GM21381 (cell line): Measurements from ENCODE around the gene FAAP100.

Source experiments
- ATAC-seq: cut with Tn5 transposase; IDR thresholded peaks from one replicate; pipeline ENCODE4 v1.9.1; 2021; ENCODE audit warnings: mild to moderate bottlenecking, moderate library complexity; ENCODE audit not compliant: unreplicated experiment

The FAAP100 gene

DNA sequence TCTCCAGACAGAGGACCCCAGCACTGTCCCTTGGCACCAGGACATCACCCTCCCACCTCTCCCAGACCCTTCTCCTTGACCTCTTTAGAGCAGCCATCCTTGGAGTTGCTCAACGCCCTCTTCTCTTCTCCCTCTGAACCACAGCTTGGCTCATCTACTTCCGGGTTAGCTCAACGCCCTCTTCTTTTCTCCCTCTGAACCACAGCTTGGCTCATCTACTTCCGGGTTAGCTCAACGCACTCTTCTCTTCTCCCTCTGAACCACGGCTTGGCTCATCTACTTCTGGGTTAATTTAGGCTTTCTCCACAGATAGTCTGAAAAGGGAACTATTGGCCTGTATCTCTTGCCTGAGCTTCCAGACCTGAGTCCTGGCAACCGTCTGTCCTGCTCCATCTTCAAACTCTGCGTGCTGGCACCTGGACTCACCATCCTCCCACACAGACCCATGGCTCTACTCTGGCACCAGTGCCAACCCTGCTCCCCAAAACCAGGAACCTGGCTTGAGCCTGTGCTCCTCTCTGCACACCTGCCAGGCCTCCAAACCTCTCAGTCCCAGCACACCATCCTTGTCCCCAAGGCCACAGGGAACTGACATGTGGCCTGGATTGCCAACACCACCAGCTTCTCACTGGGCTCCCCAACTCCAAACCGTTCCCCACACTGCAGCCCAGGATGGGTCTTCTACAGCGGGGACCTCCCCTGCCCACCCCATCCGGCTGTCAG lies 25.3 kb upstream of the FAAP100 start:
- ATAC-seq = no peak

DNA sequence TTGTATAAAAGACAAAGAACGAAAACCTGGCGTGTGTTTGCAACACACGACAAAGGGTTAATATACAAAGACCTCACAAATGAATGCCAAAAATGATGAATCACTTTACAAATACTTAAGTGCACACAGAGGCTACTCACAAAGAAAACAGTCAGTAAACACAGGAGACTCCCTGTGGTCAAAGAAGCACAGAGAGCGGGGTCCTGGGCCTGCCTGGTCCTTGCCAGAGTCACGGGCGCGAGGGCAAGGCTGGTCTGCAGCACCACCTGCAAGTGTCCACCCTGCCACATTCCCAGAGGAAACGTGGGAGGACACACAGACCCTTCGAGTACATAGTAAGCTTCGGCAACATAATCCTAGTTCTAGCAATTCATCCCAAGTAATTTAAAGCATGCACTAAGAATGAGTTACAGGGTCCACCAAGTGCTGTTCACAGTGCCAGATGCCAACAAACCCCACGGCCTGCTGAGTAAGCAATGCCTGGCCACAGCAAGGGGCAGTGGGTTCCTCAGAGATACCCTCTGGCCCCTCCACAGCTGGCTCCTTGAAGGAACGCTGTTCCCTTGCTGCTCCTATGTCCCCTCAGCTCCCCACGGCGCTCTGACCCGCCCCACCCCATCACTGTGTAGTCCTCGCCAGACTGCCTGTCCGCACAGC lies 24.6 kb upstream of the FAAP100 start:
- ATAC-seq = no peak

GRCh38 chr17:81575836-81576235 lies 23.7 kb upstream of the FAAP100 start:
- no peak for ATAC-seq

DNA sequence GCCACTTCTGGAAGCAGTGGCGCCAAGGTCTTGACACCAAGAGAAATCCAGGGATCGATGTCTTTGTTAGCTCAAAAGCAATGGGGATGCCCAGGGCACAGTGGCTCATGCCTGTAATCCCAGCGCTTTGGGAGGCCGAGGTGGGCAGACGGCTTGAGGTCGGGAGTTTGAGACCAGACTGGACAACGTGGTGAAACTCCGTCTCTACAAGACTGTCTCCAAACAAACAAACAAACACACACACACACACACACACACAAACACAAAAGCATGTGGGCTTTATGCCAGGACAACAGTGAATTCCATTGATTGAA lies 22.4 kb upstream of the FAAP100 start:
- ATAC-seq = no peak

DNA sequence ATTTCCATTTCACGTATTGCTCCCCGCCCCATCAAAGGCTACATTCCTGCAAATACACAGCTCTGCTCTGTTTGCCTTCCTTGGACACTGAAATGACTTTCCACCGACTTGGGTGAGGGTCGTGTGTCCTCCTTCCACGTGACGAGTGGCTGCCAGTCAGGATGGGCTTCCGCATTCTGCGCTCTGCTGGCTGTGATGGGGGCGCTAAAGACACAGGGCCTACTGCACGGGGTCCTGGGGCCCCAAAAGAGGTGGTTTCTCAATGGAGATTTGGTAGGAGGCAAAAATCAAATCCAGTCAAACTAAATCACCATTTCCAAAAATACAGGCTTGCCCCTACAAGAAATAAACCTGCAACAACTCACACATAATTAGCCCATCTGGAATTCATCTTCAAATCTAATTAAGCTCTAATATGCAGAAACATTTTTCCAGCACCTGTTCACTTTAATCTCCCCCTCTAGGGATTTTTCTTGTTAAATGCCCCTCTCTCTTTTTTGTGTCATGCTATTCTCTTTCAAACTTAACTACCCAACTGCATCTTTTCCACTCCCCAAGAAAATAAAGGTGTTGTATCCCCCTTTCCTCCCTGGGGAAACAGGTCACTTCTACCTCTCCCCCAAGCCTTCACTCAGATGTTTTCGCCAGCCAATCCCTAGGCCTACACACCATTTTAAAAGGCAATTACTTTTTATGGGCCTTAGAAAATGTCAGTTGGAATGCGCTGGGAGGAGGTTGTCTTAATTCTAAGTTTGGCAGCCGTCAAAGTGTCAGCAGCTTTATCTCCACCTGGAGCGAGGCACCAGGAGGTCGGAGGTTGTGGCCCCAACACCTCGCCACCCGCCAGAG lies 21.9 kb upstream of the FAAP100 start:
- ATAC-seq = no peak

DNA sequence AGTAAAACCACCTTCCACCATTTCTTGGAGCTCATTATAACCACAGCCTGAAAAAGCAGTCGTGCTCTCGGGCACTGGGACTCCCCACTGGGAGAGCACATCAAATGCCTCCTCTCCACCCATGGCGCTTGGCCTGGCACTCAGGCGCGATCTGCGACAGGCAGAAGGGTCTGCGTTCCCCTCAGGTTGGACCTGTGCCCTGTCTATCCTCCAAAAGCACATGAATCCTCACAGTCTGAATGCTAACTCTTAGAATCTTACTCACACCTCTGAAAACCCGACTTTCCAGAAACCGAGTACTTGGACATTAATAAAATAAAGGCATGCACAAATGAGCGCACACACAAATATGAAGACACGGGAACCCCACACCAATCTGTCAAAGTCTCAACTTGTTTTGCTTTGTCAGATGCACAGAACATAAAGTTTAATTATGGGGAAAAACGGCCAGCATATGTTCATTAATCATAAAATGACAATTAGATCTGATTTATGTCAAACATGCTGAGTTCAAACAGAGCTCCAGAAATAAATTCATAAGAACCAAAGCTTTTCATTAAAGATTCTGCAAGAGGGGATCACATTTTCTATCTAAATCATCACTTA lies 20.5 kb upstream of the FAAP100 start:
- ATAC-seq = no peak

- ATAC-seq = no peak
Observed at GRCh38 chr17:81570964-81571363, 18.8 kb upstream of the FAAP100 start.

DNA sequence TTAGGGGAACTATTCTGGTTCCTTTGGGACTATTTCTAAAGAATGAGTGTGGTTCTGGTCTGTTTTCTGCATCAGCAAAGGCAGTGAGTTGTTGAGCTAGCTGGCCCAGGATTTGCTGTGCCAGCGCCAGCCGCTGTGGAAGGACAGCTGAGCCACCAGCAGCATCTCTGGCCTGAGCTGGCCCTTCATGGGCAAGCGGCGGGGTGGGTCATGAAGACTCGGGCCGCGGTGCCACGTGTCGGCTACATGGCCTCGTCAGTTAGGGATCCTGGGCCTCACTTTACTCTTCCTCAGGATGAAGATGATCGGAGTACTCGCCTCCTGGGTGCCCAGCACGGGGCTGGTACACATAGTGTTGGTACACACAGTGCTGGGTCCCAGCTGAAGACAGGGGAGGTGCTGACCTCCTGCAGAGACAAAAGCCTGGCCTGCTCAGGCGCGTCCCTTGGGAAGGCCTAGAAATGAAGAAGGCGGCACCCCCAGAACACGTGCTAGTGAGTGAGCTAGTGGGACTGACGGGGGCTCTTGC lies 17.9 kb upstream of the FAAP100 start:
- no peak for ATAC-seq

- no peak for ATAC-seq
Observed at GRCh38 chr17:81568416-81568815, 16.3 kb upstream of the FAAP100 start.

DNA sequence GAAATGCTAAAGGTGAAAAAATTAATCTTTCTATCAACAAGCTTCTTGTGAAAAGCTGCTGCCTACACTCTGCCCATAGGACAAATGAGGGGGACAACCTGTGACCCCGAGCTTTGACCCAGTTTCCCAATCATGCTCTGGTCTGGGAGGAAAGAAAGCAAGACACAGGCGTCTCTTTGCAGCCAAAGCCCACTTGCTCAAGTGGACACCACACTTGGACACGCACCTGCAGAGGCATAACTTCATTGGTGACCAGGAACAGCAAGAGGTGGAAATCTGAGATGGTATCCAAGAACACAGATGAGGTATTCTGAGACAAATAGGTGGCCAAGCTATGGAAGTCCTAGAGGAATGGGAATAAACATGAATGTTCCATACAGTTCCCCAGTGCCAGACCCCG lies 15.0 kb upstream of the FAAP100 start:
- no peak for ATAC-seq

DNA sequence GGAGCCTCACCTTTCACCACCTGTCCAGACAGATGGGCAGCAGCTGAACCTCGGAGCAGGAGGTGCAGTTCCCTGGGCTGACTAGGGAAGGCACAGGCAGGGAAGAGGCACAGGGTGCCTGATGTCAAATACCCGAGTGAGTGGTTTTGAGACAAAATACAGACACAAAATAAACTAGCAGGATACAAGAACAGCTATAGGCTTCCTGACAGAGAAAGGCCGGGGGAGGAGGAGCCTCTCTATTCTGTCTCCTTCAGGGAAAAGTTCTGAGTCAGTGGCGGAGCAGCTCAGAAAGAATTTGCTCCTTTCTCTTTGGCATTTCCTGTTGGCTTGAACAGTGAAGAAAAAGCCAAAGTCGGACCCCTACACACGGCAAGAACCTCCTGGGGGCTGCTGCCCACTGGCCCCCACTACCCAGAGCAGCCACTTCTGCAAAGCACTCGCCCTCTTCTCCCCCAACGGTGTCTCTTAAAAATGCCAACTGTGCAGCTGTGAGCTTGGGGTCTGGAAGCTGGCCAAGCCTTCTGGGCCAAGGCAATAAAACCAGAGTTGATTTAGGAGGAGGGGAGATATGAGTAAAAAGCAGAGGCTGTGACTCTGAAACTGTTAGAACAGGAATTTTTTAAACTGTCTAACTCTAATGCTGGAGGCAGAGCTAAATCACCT lies 14.4 kb upstream of the FAAP100 start:
- ATAC-seq = no peak

GRCh38 chr17:81565231-81565630 lies 13.1 kb upstream of the FAAP100 start:
- ATAC-seq = no peak

DNA sequence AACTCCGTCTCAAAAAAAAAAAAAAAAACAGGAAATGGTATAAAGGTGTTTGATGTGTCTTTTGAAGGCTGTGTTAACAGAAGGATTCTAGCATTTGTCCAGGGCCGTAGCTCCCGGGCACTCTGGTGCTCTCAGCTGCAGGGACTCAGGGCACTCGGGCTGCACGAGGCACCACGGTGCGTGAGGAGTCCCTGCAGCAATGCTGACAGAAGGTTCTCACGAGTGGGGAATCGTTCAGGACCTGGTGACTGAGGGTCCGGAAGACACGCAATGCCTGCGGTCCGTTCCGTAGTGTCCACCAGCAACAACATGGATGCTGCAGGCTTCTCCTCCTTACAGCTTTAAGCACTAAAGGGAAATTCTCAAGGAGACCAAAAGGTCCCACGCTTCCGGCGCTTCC lies 12.6 kb upstream of the FAAP100 start:
- ATAC-seq = no peak

- ATAC-seq = no peak
Observed at GRCh38 chr17:81563861-81564586, 11.9 kb upstream of the FAAP100 start.

- ATAC-seq = no peak
Observed at GRCh38 chr17:81561494-81561885, 9.3 kb upstream of the FAAP100 start.

DNA sequence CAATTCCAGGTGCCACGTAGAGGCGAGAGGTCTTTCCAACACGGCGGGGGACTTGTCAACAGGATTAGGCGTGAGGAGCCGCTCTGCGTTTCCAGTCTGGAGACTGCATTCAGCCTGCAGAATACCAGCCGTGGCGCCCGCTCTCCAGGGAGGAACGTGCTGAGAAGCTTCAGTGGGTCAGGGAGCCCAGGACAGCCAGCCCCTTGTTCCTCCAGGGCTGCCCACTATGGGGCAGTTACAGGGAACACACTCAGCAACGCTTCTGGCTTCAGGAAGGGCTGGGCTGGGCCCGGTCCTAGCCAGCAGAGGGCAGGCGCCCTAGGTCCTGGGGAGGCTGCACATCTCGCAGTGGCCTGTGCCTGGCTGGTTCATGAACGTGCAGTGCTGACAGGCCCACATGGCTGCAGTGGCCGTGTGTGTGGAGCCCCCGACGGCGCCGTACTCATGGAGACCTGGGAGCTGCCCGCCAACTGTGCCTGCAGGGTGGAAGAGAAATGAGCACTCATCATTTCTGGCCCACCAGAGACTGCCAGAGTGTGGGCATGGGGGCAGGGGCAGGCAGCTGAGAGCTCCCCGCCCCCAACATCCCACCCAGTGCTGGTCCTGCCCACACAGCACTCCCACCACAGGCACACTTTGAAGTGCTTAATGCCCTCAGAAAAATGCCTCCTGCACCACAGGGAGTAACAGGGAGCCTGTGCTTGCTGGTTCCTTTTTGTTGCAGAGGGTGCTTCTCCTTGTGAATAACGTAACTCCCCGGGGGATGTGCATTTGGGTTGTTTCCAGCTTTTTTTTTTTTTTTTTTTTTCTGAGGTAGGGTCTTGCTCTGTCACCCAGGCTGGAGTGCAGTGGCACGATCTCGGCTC lies 7.0 kb upstream of the FAAP100 start:
- ATAC-seq = no peak

- no peak for ATAC-seq
Observed at GRCh38 chr17:81558115-81558468, 5.9 kb upstream of the FAAP100 start.

DNA sequence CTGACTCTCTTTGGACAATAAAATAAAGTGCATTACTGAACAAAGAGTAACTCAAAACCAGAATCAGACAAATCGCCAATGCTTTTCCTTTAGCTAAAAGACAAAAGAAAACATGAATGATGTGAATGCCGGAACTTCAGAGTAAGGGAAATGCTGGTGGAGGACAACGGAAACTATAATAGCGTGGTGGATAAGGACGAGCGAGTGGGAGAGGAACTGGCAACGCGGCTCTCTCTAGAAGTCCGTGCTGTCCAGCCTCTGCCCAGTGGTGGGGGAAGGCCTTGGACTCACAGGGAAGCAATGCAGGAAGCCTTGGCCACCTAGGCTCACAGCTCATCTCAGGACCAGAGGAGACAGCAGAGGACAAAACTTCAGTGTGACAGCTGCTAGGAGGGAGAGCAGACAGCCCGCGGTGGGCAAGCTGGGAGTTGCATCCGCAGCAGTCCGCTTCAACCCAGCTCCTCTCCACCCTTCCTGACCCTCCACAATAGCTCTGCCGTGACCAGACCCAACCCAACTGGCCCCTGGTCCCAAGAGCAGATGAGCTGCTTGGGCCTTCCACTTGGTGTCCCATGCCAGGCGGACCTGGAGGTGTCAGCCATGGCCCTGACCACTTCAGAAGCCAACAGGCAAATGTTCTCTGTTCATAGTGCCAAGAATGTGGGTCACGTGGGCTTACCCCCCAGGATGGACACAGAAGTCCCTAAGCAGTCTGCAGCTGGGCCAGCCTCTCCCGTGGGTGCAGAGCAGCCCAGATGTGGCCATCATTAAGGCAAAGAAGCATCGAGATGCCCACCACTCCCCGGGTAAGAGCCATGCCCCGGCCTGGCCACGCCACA lies 5.3 kb upstream of the FAAP100 start:
- ATAC-seq = no peak
